Kidney glomerular epithelial cell (primary cell): Measurements from ENCODE around the gene HCAR2.
"Not testable (repeated sequence)": the region's sequence is repeated elsewhere in the genome, so short reads cannot be mapped to it uniquely, and the experiment has no call there.

Experiments
- DNase-seq: peaks from one replicate; lab custom pipeline; 2025; lab: John Stamatoyannopoulos, UW

The HCAR2 gene

DNA sequence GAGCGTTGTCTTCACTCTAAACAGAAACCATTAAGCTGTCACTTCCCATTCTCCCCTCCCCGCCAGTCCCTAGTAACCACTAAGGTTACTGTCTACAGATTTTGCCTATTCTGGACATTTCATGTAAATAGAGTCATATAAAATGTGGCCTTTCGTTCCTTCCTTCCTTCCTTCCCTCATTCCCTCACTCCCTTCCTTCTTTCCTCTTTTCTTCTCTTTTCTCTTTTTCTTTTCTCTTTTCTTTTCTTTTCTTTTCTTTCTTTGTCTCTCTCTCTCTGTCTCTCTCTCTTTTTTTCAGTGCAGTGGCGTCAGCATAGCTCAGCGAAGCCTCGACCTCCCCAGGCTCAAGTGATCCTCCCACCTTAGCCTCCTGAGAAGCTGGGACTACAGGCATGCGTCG lies 37.8 kb downstream of the HCAR2 start:
- DNase-seq: no peak

DNA sequence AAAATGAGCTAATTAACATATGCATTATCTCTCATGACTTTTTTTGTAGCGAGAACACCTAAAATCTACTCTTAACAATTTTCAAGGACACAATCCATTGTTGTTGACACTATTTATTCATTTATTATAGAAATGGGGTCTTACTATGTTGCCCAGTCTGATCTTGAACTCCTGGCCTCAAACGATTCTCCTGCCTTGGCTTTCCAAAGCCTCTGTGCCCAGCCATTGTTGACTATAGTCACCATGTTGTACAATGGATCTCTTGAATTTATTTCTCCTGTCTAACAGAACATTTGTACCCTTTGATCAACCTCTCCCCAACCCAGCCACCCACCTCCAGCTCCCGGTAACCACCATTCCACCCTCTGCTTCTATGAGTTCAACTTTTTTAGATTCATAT lies 41.2 kb downstream of the HCAR2 start:
- DNase-seq: no peak

DNA sequence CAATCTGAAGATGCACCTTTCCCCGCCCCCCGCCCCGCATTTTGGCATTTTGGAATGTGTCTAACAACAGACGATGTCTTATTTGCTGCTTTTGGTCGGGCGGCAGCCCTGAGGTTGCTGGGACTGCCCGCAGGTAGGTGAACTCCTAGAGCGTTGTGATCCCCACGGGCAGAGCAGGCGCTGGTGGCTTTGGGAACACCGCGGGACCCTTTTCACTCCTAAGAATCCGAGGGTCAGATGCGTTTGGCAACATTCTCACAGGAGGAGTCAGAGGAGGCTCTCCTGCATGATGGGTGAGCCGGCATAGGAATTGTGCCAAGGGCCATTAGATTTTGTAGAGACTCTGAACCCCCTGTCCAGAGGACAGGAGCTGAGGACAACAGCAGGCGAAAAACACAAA lies 41.9 kb downstream of the HCAR2 start:
- DNase-seq: no peak

DNA sequence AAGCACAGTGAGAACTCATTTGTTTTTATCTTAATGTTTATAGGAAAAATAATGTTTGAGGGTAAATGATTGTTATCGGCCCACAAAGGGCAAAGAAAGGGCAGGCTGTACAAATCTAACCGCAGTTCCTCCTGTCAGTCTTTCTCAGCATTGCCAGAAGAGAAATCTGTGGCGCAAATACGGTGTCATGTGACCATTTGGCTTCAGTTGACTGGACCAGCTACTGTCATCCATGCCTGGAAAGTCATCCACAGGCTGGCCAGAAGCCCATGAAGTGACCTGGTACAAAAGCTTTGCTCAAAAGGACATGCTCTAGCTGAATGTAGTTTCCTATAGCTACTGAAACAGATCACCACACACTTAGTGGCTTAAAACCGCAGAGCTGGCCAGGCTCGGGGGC lies 43.6 kb downstream of the HCAR2 start:
- no peak for DNase-seq

DNA sequence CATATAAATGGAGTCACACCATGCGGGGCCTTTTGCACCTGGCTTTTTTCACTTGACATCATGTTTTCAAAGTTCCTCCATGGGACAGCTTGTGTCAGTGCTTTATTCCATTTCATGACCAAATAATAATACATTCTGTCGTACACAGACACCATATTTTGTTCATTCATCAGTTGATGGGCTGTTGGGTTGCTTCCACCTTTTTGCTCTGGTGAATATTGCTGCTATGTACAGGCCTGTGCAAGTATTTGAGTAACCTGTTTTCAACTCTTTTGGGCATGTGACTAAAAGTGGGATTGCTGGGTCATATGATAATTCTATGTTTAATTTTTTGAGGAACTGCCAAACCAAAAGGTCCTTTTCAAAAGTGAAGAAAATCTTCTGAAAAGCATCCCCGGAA lies 46.9 kb downstream of the HCAR2 start:
- DNase-seq: no peak

DNA sequence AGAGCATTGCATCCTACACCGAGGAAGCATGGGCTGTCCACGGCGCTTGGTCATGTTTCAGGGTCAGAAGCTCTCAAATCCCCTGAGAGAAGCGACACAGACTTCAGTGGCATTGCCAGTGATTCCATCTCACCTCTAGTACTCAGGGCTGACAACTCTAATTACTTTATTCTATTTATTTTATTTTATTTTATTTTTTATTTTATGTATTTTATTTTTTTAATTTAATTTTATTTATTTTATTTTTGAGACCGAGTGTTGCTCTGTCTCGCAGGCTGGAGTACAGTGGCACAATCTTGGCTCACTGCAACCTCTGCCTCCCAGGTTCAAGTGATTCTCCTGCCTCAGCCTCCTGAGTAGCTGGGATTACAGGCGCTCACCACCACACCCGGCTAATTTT lies 49.9 kb downstream of the HCAR2 start:
- not testable (repeated sequence) for DNase-seq

DNA sequence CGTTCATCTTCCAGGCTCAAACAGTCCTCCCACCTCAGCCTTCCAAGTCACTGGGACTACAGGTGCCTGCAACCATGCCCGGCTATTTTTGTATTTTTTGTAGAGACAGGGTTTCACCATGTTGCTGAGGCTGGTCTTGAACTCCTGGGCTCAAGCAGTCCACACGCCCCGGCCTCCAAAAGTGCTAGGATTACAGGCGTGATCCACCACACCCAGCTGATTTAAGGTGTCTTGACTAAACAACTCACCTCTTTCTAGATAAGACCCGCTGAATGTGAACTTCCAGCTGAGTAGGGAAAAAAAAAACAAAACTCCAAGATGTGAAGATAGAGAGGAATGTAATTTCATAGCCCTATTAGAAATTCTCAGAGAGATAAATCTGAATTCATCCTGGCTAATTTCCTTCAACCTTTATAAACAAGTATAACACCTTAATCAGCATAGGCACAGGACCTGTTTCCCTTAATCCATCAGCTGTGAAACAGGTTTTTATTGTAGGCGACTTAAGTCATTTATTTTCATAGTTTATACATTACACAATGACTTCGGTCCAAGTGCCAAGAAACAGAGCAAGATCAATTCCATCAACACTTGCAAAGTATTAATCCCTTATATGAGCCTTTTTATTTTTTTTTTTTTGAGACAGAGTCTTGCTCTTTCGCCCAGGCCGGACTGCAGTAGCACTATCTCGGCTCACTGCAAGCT lies 51.5 kb downstream of the HCAR2 start:
- no peak for DNase-seq
